Measurements from ENCODE around the gene SMCP. TPM values are rescaled to one million over a fixed set of nuclear protein-coding genes. Genes with fewer than 3 reads are reported as not detected.

Gene SMCP
- total and polyA plus RNA-seq, 3 experiments from 2014 or later = not detected

DNA sequence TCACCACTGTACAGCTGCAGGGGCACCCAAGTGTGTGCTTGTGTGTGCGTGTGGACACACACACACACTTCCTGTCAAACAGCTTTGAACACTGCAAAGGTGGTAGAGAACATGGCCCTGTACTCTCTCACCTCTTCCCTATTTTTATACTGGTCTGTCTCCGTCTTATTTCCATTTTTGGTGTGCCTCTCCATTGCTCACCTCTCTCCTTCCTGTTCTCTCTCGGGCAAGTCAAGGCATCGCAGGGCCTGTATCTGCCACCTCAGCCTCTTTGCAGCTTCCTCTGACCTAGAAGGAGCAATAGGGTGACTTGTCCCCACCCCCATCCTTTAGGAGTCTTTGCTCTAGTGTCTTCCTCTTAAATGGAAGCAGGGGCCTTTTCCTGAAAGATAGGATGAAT lies 2.2 kb downstream of the SMCP start:
- no peak overlapping the region for H3K27ac ChIP-seq (ENCODE audit: low read depth, low read length)
- H3K9me3 ChIP-seq (ENCODE audit: low read length) = no peaks in the 10 kb centered on the region
- H3K27ac Mint-ChIP-seq = peak overlapping the region in 2 of 8 donors; percentile 24 to 88
- DNase-seq = no peak
- H3K4me1 Mint-ChIP-seq = peaks cover 0 to 2% (median 0%) of the 10 kb centered on the region in 3 donors
- H3K4me3 Mint-ChIP-seq = no peak overlapping the region
- H3K36me3 Mint-ChIP-seq = no peaks in the 10 kb centered on the region
- no peaks in the 10 kb centered on the region for H3K36me3 ChIP-seq (ENCODE audit: insufficient read depth, low read length)
- ChIA-PET POLR2A (no interaction called here), CTCF (no interaction called here)
- H3K9me3 Mint-ChIP-seq = peaks cover 0 to 1% (median 0%) of the 10 kb centered on the region in 5 donors
- H3K4me1 ChIP-seq (ENCODE audit: insufficient read depth, low read length) = no peaks in the 10 kb centered on the region
- H3K4me3 ChIP-seq (ENCODE audit: low read length) = no peak overlapping the region
- no peaks in the 10 kb centered on the region for H3K27me3 ChIP-seq (ENCODE audit: insufficient read depth, low read length, poor library complexity, severe bottlenecking)
- H3K27me3 Mint-ChIP-seq = peaks cover 18 to 26% of the 10 kb centered on the region in 2 donors

DNA sequence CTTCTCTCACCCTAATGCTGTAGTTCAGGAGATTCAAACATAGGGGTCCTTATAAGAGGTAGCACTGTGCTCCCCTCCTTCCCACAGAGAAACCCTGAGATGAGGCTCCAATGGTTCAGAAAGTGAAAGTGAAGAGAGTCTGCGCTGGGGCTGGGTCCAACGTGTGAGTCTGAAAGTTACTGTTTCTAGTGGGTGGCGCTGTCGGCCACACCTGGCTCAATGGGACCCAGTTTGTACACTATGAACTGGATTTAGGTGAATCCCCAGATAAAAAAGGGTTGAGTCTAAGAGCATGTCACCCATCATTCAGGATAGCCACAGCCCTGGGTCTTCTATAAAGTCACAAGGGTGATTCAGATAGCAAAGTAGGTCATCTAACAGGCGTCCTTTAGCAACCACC lies 2.8 kb downstream of the SMCP start:
- CTCF ChIA-PET = no interaction called here
- Mint-ChIP-seq H3K4me3 (peak overlapping the region in 1 of 7 donors; percentile 17), H3K27ac (peak overlapping the region in 1 of 8 donors; percentile 43), H3K27me3 (peaks cover 18 to 21% of the 10 kb centered on the region in 2 donors), H3K36me3 (no peaks in the 10 kb centered on the region), H3K4me1 (peaks cover 0 to 2% (median 0%) of the 10 kb centered on the region in 3 donors), H3K9me3 (peaks cover 0 to 1% (median 0%) of the 10 kb centered on the region in 5 donors)
- POLR2A ChIA-PET = no interaction called here
- Histone ChIP-seq H3K9me3 (ENCODE audit: low read length) (no peaks in the 10 kb centered on the region), H3K27ac (ENCODE audit: low read depth, low read length) (no peak overlapping the region), H3K27me3 (ENCODE audit: insufficient read depth, low read length, poor library complexity, severe bottlenecking) (no peaks in the 10 kb centered on the region), H3K4me1 (ENCODE audit: insufficient read depth, low read length) (no peaks in the 10 kb centered on the region), H3K36me3 (ENCODE audit: insufficient read depth, low read length) (no peaks in the 10 kb centered on the region), H3K4me3 (ENCODE audit: low read length) (no peak overlapping the region)
- DNase-seq = no peak

DNA sequence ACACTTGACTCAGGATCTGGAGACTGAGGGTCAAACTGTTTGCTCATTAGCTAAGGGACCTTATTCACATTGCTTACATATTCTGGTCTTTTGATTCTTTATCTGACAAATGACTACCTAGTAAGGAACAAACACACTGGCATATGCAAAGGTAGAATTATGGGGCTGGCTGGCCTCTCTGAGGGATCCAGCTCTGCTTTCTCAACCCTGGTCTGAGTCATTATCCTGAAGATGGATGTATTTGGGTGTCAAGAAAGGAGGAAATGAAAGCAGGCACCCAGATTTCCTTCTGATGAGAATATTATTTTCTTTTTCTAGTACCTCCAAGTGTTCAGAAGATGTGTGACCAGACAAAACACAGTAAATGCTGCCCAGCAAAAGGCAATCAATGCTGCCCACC lies 6.0 kb downstream of the SMCP start:
- H3K36me3 Mint-ChIP-seq = no peaks in the 10 kb centered on the region
- peaks cover 2 to 8% of the 10 kb centered on the region in 2 donors for H3K27me3 Mint-ChIP-seq
- Histone ChIP-seq H3K27me3 (ENCODE audit: insufficient read depth, low read length, poor library complexity, severe bottlenecking) (no peaks in the 10 kb centered on the region), H3K9me3 (ENCODE audit: low read length) (no peaks in the 10 kb centered on the region), H3K4me3 (ENCODE audit: low read length) (no peak overlapping the region), H3K27ac (ENCODE audit: low read depth, low read length) (no peak overlapping the region), H3K4me1 (ENCODE audit: insufficient read depth, low read length) (no peaks in the 10 kb centered on the region), H3K36me3 (ENCODE audit: insufficient read depth, low read length) (no peaks in the 10 kb centered on the region)
- DNase-seq = no peak
- peaks cover 0 to 2% (median 0%) of the 10 kb centered on the region in 3 donors for H3K4me1 Mint-ChIP-seq
- CTCF ChIA-PET = no interaction called here
- H3K27ac Mint-ChIP-seq = peak overlapping the region in 1 of 8 donors; percentile 38
- POLR2A ChIA-PET = no interaction called here
- peaks cover 0 to 1% (median 0%) of the 10 kb centered on the region in 5 donors for H3K9me3 Mint-ChIP-seq
- H3K4me3 Mint-ChIP-seq = no peak overlapping the region

DNA sequence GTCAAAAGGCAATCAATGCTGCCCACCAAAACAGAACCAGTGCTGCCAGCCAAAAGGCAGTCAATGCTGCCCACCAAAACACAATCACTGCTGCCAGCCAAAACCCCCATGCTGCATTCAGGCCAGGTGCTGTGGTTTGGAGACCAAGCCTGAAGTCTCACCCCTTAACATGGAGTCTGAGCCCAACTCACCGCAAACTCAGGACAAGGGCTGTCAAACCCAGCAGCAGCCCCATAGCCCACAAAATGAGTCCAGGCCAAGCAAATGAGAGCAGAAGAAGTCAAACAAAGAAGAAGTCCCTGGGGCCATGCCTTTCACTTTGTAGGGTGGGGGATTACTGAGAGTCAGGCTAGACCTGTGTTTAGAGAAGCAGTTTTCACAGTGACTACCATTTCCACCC lies 6.4 kb downstream of the SMCP start:
- Histone ChIP-seq H3K27ac (ENCODE audit: low read depth, low read length) (no peak overlapping the region), H3K36me3 (ENCODE audit: insufficient read depth, low read length) (no peaks in the 10 kb centered on the region), H3K4me1 (ENCODE audit: insufficient read depth, low read length) (no peaks in the 10 kb centered on the region), H3K27me3 (ENCODE audit: insufficient read depth, low read length, poor library complexity, severe bottlenecking) (no peaks in the 10 kb centered on the region), H3K4me3 (ENCODE audit: low read length) (no peak overlapping the region), H3K9me3 (ENCODE audit: low read length) (no peaks in the 10 kb centered on the region)
- no peak for DNase-seq
- ChIA-PET CTCF (no interaction called here), POLR2A (no interaction called here)
- H3K27ac Mint-ChIP-seq = no peak overlapping the region
- H3K36me3 Mint-ChIP-seq = no peaks in the 10 kb centered on the region
- no peak overlapping the region for H3K4me3 Mint-ChIP-seq
- peaks cover 0 to 2% (median 0%) of the 10 kb centered on the region in 3 donors for H3K4me1 Mint-ChIP-seq
- peaks cover 2 to 8% of the 10 kb centered on the region in 2 donors for H3K27me3 Mint-ChIP-seq
- peaks cover 0 to 1% (median 0%) of the 10 kb centered on the region in 5 donors for H3K9me3 Mint-ChIP-seq

DNA sequence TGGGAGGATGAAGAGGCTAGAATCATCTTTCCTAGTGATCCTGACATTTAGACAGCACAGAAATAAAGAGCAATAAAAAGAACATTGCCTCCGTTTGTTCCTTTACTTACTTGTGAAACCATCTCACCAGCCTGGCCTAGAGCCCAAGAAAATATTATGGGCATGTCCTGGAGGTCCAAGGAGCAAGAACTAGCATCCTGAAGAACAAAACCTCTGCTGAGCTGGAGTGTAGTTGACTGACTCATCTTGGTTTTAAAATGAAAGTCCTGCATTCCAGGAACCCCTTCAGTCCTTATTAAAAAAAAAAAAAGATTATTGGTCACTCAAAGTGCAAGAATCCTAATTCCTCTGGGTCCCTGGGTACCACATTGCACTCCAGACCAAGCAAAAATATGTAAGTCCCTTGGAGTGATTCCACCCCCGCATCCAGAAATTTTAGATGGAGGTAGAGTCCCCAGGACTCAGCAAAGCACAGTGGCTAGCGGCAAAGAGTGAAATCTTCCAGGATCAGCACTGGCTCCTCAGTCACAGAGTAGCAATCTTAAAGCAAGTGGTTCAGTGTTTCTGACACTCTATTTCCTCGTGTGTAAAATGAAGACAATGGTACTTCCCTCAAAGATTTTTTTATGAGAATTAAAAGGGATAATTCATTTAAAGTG lies 7.0 kb downstream of the SMCP start:
- H3K4me1 Mint-ChIP-seq = peaks cover 0 to 2% (median 0%) of the 10 kb centered on the region in 3 donors
- no peak for DNase-seq
- no peaks in the 10 kb centered on the region for H3K27me3 ChIP-seq (ENCODE audit: insufficient read depth, low read length, poor library complexity, severe bottlenecking)
- H3K9me3 ChIP-seq (ENCODE audit: low read length) = no peaks in the 10 kb centered on the region
- peaks cover 0 to 1% (median 0%) of the 10 kb centered on the region in 5 donors for H3K9me3 Mint-ChIP-seq
- POLR2A ChIA-PET = no interaction called here
- H3K27ac ChIP-seq (ENCODE audit: low read depth, low read length) = no peak overlapping the region
- no peaks in the 10 kb centered on the region for H3K36me3 Mint-ChIP-seq
- no peaks in the 10 kb centered on the region for H3K36me3 ChIP-seq (ENCODE audit: insufficient read depth, low read length)
- H3K27ac Mint-ChIP-seq = no peak overlapping the region
- H3K27me3 Mint-ChIP-seq = peaks cover 2 to 7% of the 10 kb centered on the region in 2 donors
- CTCF ChIA-PET = no interaction called here
- H3K4me3 Mint-ChIP-seq = no peak overlapping the region
- H3K4me3 ChIP-seq (ENCODE audit: low read length) = no peak overlapping the region
- no peaks in the 10 kb centered on the region for H3K4me1 ChIP-seq (ENCODE audit: insufficient read depth, low read length)

DNA sequence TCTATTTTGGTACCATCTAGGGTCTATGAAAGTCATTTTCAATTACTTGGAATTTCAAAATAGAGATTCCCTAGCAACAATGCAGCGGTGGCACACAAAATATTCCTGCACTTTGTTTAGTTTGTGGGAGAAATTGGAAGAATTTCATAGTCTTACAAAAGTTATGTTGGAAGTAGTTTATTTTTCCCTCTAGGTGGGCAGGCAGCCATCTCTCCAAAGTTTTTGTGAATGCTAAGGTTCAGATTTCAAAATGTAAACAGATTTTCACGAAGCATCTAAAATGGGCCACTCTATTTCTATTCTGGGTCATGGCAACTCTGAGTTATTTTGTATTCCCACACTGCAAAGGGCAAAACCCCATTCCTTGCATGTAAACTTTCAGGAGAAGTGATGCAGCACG lies 8.0 kb downstream of the SMCP start:
- no peak overlapping the region for H3K4me3 Mint-ChIP-seq
- ChIA-PET POLR2A (no interaction called here), CTCF (no interaction called here)
- H3K27ac ChIP-seq (ENCODE audit: low read depth, low read length) = no peak overlapping the region
- H3K4me1 Mint-ChIP-seq = no peaks in the 10 kb centered on the region
- H3K27ac Mint-ChIP-seq = no peak overlapping the region
- no peaks in the 10 kb centered on the region for H3K36me3 ChIP-seq (ENCODE audit: insufficient read depth, low read length)
- DNase-seq = no peak
- H3K27me3 ChIP-seq (ENCODE audit: insufficient read depth, low read length, poor library complexity, severe bottlenecking) = no peaks in the 10 kb centered on the region
- no peaks in the 10 kb centered on the region for H3K4me1 ChIP-seq (ENCODE audit: insufficient read depth, low read length)
- H3K27me3 Mint-ChIP-seq = peaks cover 0 to 7% of the 10 kb centered on the region in 2 donors
- peaks cover 0 to 1% (median 0%) of the 10 kb centered on the region in 5 donors for H3K9me3 Mint-ChIP-seq
- no peaks in the 10 kb centered on the region for H3K9me3 ChIP-seq (ENCODE audit: low read length)
- no peaks in the 10 kb centered on the region for H3K36me3 Mint-ChIP-seq
- no peak overlapping the region for H3K4me3 ChIP-seq (ENCODE audit: low read length)

DNA sequence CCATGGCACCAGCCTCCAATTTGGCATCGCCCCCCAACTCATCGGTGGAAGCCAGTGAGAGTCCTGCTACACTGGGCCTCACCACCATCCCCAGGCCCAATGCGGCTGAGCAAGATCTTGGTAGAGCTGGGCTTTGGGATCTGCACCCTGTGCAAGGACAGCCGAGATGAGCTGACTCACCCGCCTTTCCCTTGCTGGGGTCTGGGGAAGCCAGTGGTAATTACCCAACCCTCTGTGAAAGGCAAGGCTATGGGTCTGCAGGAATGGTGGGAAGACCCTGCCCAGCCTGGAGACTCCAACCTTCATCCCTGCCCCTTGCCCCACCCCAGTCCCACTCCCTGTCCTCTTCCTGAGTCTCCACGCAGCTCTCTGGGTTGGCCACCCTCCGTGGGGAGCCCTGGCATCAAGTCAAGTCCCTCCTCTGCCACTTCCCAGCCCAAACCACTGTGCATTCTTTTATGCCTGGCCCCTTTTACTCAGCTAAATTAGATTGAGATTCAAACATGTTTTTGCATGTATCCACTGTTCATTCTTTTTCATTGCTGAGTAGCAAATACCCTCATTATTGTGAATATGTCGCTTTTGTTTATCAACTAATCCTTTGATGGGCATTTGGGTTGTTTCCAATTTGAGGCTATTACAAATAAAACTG lies 8.8 kb downstream of the SMCP start:
- Histone ChIP-seq H3K27ac (ENCODE audit: low read depth, low read length) (no peak overlapping the region), H3K4me1 (ENCODE audit: insufficient read depth, low read length) (no peaks in the 10 kb centered on the region), H3K4me3 (ENCODE audit: low read length) (no peak overlapping the region), H3K36me3 (ENCODE audit: insufficient read depth, low read length) (no peaks in the 10 kb centered on the region), H3K9me3 (ENCODE audit: low read length) (no peaks in the 10 kb centered on the region), H3K27me3 (ENCODE audit: insufficient read depth, low read length, poor library complexity, severe bottlenecking) (no peaks in the 10 kb centered on the region)
- DNase-seq = no peak
- H3K4me3 Mint-ChIP-seq = no peak overlapping the region
- no peaks in the 10 kb centered on the region for H3K4me1 Mint-ChIP-seq
- CTCF ChIA-PET = no interaction called here
- peaks cover 0 to 1% (median 0%) of the 10 kb centered on the region in 5 donors for H3K9me3 Mint-ChIP-seq
- H3K36me3 Mint-ChIP-seq = no peaks in the 10 kb centered on the region
- H3K27me3 Mint-ChIP-seq = peaks cover 5 to 7% of the 10 kb centered on the region in 2 donors
- POLR2A ChIA-PET = no interaction called here
- no peak overlapping the region for H3K27ac Mint-ChIP-seq

DNA sequence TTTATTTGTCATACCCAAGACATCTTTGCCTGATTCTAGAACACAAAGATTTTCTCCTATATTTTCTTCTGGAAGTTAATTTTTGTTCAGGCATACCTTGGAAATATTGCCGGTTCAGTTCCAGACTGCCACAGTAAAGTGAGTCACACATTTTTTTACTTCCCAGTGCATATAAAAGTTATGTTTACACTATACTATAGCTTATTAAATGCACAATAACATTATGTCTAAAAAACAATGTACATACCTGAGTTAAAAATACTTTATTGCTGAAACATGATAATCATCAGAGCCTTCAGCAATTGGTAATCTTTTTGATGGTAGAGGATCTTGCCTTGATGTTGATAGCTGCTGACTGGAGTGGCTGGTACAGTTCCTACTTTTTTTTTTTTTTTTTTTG lies 10.0 kb downstream of the SMCP start:
- Histone ChIP-seq H3K27me3 (ENCODE audit: insufficient read depth, low read length, poor library complexity, severe bottlenecking) (no peaks in the 10 kb centered on the region), H3K4me1 (ENCODE audit: insufficient read depth, low read length) (no peaks in the 10 kb centered on the region), H3K36me3 (ENCODE audit: insufficient read depth, low read length) (no peaks in the 10 kb centered on the region), H3K4me3 (ENCODE audit: low read length) (no peak overlapping the region), H3K27ac (ENCODE audit: low read depth, low read length) (no peak overlapping the region), H3K9me3 (ENCODE audit: low read length) (no peaks in the 10 kb centered on the region)
- no peak for DNase-seq
- POLR2A ChIA-PET = no interaction called here
- H3K9me3 Mint-ChIP-seq = no peaks in the 10 kb centered on the region
- H3K27me3 Mint-ChIP-seq = peaks cover 5 to 13% of the 10 kb centered on the region in 2 donors
- no peaks in the 10 kb centered on the region for H3K36me3 Mint-ChIP-seq
- H3K4me3 Mint-ChIP-seq = no peak overlapping the region
- no peaks in the 10 kb centered on the region for H3K4me1 Mint-ChIP-seq
- H3K27ac Mint-ChIP-seq = no peak overlapping the region
- CTCF ChIA-PET = no interaction called here

All from CD8-positive, alpha-beta memory T cell (primary cell).